ENCODE data around the gene MTCL1. TPM values are rescaled to one million over a fixed set of nuclear protein-coding genes. Genes with fewer than 3 reads are reported as not detected.

The MTCL1 gene
- total and polyA plus RNA-seq, 10 of the 15 experiments (the other 5 are each of a cell fraction or from before 2014, with no cell fraction given) = 0.03 to 0.36 (median 0.13) TPM; not detected in 4

GRCh38 chr18:8730080-8730827, 24.9 kb downstream of the MTCL1 start (continued):
- no peak for TF ChIP-seq RFX5 (IDR thresholded peaks at IDR 0.05; ENCODE audit: low read depth, low read length)
- TF ChIP-seq IRF3 (IDR thresholded peaks at IDR 0.05) = no peak
- TF ChIP-seq CEBPZ (IDR thresholded peaks at IDR 0.05; ENCODE audit: low read depth, low read length) = no peak
- no peak for TF ChIP-seq ZNF592 (IDR thresholded peaks at IDR 0.05)
- TF ChIP-seq RAD51 (IDR thresholded peaks at IDR 0.05) = no peak
- no peak for TF ChIP-seq EP300 (IDR thresholded peaks at IDR 0.05; ENCODE audit: borderline replicate concordance in 1 of 2, control insufficient read depth in 1 of 2, low read depth in 2 of 2, low read length in 2 of 2)

Measured in GM12878 (cell line).